ENCODE results near the gene HTR1A.

Gene HTR1A

GRCh38 chr5:63919763-63920478 lies 42.3 kb downstream of the HTR1A start:
- no peaks in the 10 kb centered on the region for H3F3A ChIP-seq (ENCODE audit: insufficient read depth, low read length)
- H3K27me3 ChIP-seq (ENCODE audit: insufficient read depth, low read length): no peaks in the 10 kb centered on the region
- no peaks in the 10 kb centered on the region for H3K36me3 ChIP-seq (ENCODE audit: insufficient read depth, low read length)
- H3K4me3 ChIP-seq (ENCODE audit: low read depth, low read length, poor library complexity, severe bottlenecking): no peak overlapping the region
- H3K27ac ChIP-seq (ENCODE audit: low read depth, low read length, poor library complexity, severe bottlenecking): no peak overlapping the region
- no peaks in the 10 kb centered on the region for H4K20me1 ChIP-seq (ENCODE audit: insufficient read depth, low read length)
- H3K4me2 ChIP-seq (ENCODE audit: low read length): no peak overlapping the region
- TF ChIP-seq CTCF (IDR thresholded peaks at IDR 0.05; ENCODE audit: low read length): no peak
- TF ChIP-seq EZH2 (IDR thresholded peaks at IDR 0.05; ENCODE audit: borderline replicate concordance, low read length): no peak
- no peaks in the 10 kb centered on the region for H3K9me3 ChIP-seq (ENCODE audit: low read length)
- H3K9me2 ChIP-seq (ENCODE audit: low read depth, low read length): no peaks in the 10 kb centered on the region
- H3K4me1 ChIP-seq (ENCODE audit: insufficient read depth, low read length, severe bottlenecking): no peaks in the 10 kb centered on the region
- H2AFZ ChIP-seq (ENCODE audit: low read length): no peak overlapping the region
- H3K9ac ChIP-seq (ENCODE audit: low read length): no peak overlapping the region
- H3K79me2 ChIP-seq (ENCODE audit: insufficient read depth, low read length): no peaks in the 10 kb centered on the region

- H3K4me1 ChIP-seq (ENCODE audit: insufficient read depth, low read length, severe bottlenecking): no peaks in the 10 kb centered on the region
- no peak overlapping the region for H3K4me3 ChIP-seq (ENCODE audit: low read depth, low read length, poor library complexity, severe bottlenecking)
- H3K27me3 ChIP-seq (ENCODE audit: insufficient read depth, low read length): no peaks in the 10 kb centered on the region
- H3K9me3 ChIP-seq (ENCODE audit: low read length): no peaks in the 10 kb centered on the region
- H3K9ac ChIP-seq (ENCODE audit: low read length): no peak overlapping the region
- TF ChIP-seq EZH2 (IDR thresholded peaks at IDR 0.05; ENCODE audit: borderline replicate concordance, low read length) (no peak), CTCF (IDR thresholded peaks at IDR 0.05; ENCODE audit: low read length) (no peak)
- H4K20me1 ChIP-seq (ENCODE audit: insufficient read depth, low read length): no peaks in the 10 kb centered on the region
- H3K36me3 ChIP-seq (ENCODE audit: insufficient read depth, low read length): no peaks in the 10 kb centered on the region
- no peak overlapping the region for H3K27ac ChIP-seq (ENCODE audit: low read depth, low read length, poor library complexity, severe bottlenecking)
- no peak overlapping the region for H2AFZ ChIP-seq (ENCODE audit: low read length)
- no peaks in the 10 kb centered on the region for H3K9me2 ChIP-seq (ENCODE audit: low read depth, low read length)
- H3K79me2 ChIP-seq (ENCODE audit: insufficient read depth, low read length): no peaks in the 10 kb centered on the region
- H3K4me2 ChIP-seq (ENCODE audit: low read length): no peak overlapping the region
- H3F3A ChIP-seq (ENCODE audit: insufficient read depth, low read length): no peaks in the 10 kb centered on the region
These were observed 45.5 kb downstream of the HTR1A start for GRCh38 chr5:63916786-63917185.

DNA sequence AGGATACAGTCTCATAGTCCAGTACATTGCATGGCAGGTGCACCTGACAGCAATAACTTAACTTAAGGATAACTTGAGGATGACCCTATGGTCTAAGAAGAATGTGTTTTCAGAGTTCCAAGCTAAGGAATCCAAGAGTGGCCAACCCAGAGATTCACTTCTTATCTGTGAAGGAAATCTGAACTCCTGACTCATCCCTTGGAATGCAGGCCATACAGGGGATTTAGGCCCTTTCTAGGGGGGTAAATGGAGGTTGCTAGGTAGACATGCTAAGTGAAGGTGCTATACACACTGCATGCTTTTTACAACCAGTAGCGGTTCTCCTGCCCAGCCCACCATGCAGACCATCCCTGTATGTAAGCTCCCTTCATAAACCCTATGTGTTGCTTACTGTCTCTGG lies 50.4 kb downstream of the HTR1A start:
- no peaks in the 10 kb centered on the region for H3K9me2 ChIP-seq (ENCODE audit: low read depth, low read length)
- H3K4me1 ChIP-seq (ENCODE audit: insufficient read depth, low read length, severe bottlenecking): no peaks in the 10 kb centered on the region

More for the DNA sequence above, 50.4 kb downstream of the HTR1A start:
- H2AFZ ChIP-seq (ENCODE audit: low read length): no peak overlapping the region
- no peak overlapping the region for H3K4me2 ChIP-seq (ENCODE audit: low read length)
- H3K27me3 ChIP-seq (ENCODE audit: insufficient read depth, low read length): no peaks in the 10 kb centered on the region
- no peaks in the 10 kb centered on the region for H3F3A ChIP-seq (ENCODE audit: insufficient read depth, low read length)
- no peaks in the 10 kb centered on the region for H3K9me3 ChIP-seq (ENCODE audit: low read length)
- no peaks in the 10 kb centered on the region for H4K20me1 ChIP-seq (ENCODE audit: insufficient read depth, low read length)
- no peak overlapping the region for H3K27ac ChIP-seq (ENCODE audit: low read depth, low read length, poor library complexity, severe bottlenecking)
- no peak overlapping the region for H3K4me3 ChIP-seq (ENCODE audit: low read depth, low read length, poor library complexity, severe bottlenecking)
- no peaks in the 10 kb centered on the region for H3K36me3 ChIP-seq (ENCODE audit: insufficient read depth, low read length)
- no peak overlapping the region for H3K9ac ChIP-seq (ENCODE audit: low read length)
- no peak for TF ChIP-seq EZH2 (IDR thresholded peaks at IDR 0.05; ENCODE audit: borderline replicate concordance, low read length)
- TF ChIP-seq CTCF (IDR thresholded peaks at IDR 0.05; ENCODE audit: low read length): no peak
- H3K79me2 ChIP-seq (ENCODE audit: insufficient read depth, low read length): no peaks in the 10 kb centered on the region
